DOHH2 (cell line): ENCODE results near the gene G6PD.
"Not testable (repeated sequence)": the region's sequence is repeated elsewhere in the genome, so short reads cannot be mapped to it uniquely, and the experiment has no call there.

Experiments used
- H3F3A ChIP-seq: fragments of 200-600 bp; sonication (generic), shearing (Covaris generic); 2 replicates; pipeline ENCODE4 v1.6.0; 2016; ENCODE audit warnings: antibody characterized with exemption, mild to moderate bottlenecking; ENCODE audit not compliant: control insufficient read depth, insufficient read depth
- H3K27ac ChIP-seq: fragments of 200-600 bp; sonication (generic); 2 replicates; pipeline ENCODE4 v1.5.1; 2014; ENCODE audit warnings: low read depth, mild to moderate bottlenecking, low read length, moderate library complexity
- H3K27me3 ChIP-seq: fragments of 200-600 bp; sonication (generic); 2 replicates; pipeline ENCODE4 v1.6.1; 2014; ENCODE audit warnings: mild to moderate bottlenecking, low read length, mixed read lengths; ENCODE audit not compliant: control insufficient read depth
- H3K36me3 ChIP-seq: fragments of 200-600 bp; sonication (generic); 2 replicates; pipeline ENCODE4 v1.6.1; 2014; ENCODE audit warnings: mild to moderate bottlenecking, low read length, moderate library complexity, mixed read lengths; ENCODE audit not compliant: control insufficient read depth
- H3K4me1 ChIP-seq: fragments of 200-600 bp; sonication (generic); 2 replicates; pipeline ENCODE4 v1.6.1; 2014; ENCODE audit warnings: mild to moderate bottlenecking, low read length, mixed read lengths; ENCODE audit not compliant: control insufficient read depth
- H3K4me2 ChIP-seq: fragments of 200-600 bp; sonication (generic); 2 replicates; pipeline ENCODE4 v1.6.0; 2014; ENCODE audit warnings: mild to moderate bottlenecking, low read length, moderate library complexity
- H3K4me3 ChIP-seq: fragments of 200-600 bp; sonication (generic); 2 replicates; pipeline ENCODE4 v1.5.1; 2014; ENCODE audit warnings: mild to moderate bottlenecking, low read length, mixed read lengths
- H3K79me2 ChIP-seq: fragments of 200-600 bp; sonication (generic); 2 replicates; pipeline ENCODE4 v1.6.1; 2014; ENCODE audit warnings: mild to moderate bottlenecking, low read length, mixed read lengths; ENCODE audit not compliant: control insufficient read depth
- H3K9me2 ChIP-seq: fragments of 200-600 bp; sonication (generic); replicated peaks from 2 replicates; pipeline ENCODE4 v1.6.1; 2014; ENCODE audit warnings: mild to moderate bottlenecking, low read length, mixed read lengths; ENCODE audit not compliant: control insufficient read depth
- H3K9me3 ChIP-seq: fragments of 200-600 bp; sonication (generic); 2 replicates; pipeline ENCODE4 v1.6.1; 2014; ENCODE audit warnings: antibody characterized with exemption, low read length, mixed read lengths; ENCODE audit not compliant: control insufficient read depth, insufficient read depth
- H4K20me1 ChIP-seq: fragments of 200-600 bp; sonication (generic); 2 replicates; pipeline ENCODE4 v1.6.0; 2014; ENCODE audit warnings: low read depth, mild to moderate bottlenecking, antibody characterized with exemption, low read length, moderate library complexity; ENCODE audit not compliant: control insufficient read depth, insufficient read depth

Gene G6PD

GRCh38 chrX:154570361-154570760 is 23.7 kb upstream of the G6PD start:
- H3K27me3 ChIP-seq, H3F3A ChIP-seq: not testable (repeated sequence)

GRCh38 chrX:154562295-154562694 is 15.6 kb upstream of the G6PD start:
- H3K4me2 ChIP-seq, H3K27ac ChIP-seq, H3F3A ChIP-seq, H3K36me3 ChIP-seq, H3K9me2 ChIP-seq, H3K4me3 ChIP-seq, H4K20me1 ChIP-seq, H3K27me3 ChIP-seq, H3K4me1 ChIP-seq, H3K9me3 ChIP-seq, H3K79me2 ChIP-seq: not testable (repeated sequence)

More at GRCh38 chrX:154570361-154570760, 23.7 kb upstream of the G6PD start:
- not testable (repeated sequence) for H3K9me3 ChIP-seq, H3K4me1 ChIP-seq, H3K36me3 ChIP-seq, H4K20me1 ChIP-seq, H3K27ac ChIP-seq, H3K79me2 ChIP-seq, H3K4me2 ChIP-seq, H3K9me2 ChIP-seq, H3K4me3 ChIP-seq

GRCh38 chrX:154560326-154560725 is 13.7 kb upstream of the G6PD start:
- not testable (repeated sequence) for H3K9me2 ChIP-seq, H3F3A ChIP-seq, H3K9me3 ChIP-seq, H3K4me2 ChIP-seq, H4K20me1 ChIP-seq, H3K27ac ChIP-seq, H3K4me1 ChIP-seq, H3K36me3 ChIP-seq, H3K4me3 ChIP-seq, H3K79me2 ChIP-seq, H3K27me3 ChIP-seq

- not testable (repeated sequence) for H3F3A ChIP-seq, H3K4me3 ChIP-seq, H4K20me1 ChIP-seq, H3K4me1 ChIP-seq, H3K9me3 ChIP-seq, H3K4me2 ChIP-seq, H3K9me2 ChIP-seq, H3K27ac ChIP-seq, H3K36me3 ChIP-seq, H3K27me3 ChIP-seq, H3K79me2 ChIP-seq
Observed at GRCh38 chrX:154558896-154559295, 12.2 kb upstream of the G6PD start.

- H3K4me3 ChIP-seq, H3K36me3 ChIP-seq, H3K4me2 ChIP-seq, H3K27me3 ChIP-seq, H3K9me3 ChIP-seq, H3K79me2 ChIP-seq, H3F3A ChIP-seq, H4K20me1 ChIP-seq, H3K4me1 ChIP-seq, H3K9me2 ChIP-seq, H3K27ac ChIP-seq: not testable (repeated sequence)
Observed at GRCh38 chrX:154558060-154558690, 11.5 kb upstream of the G6PD start.

GRCh38 chrX:154552112-154552806 is 5.6 kb upstream of the G6PD start:
- H3K27me3 ChIP-seq, H3K4me2 ChIP-seq, H3K9me2 ChIP-seq, H3K4me1 ChIP-seq, H3K27ac ChIP-seq, H3F3A ChIP-seq, H4K20me1 ChIP-seq, H3K9me3 ChIP-seq, H3K4me3 ChIP-seq, H3K36me3 ChIP-seq: not testable (repeated sequence)
- peaks cover 52% of the 10 kb centered on the region for H3K79me2 ChIP-seq
